H9 (cell line): ENCODE results near the gene OR52I1. TPM values are rescaled to one million over a fixed set of nuclear protein-coding genes. Genes with fewer than 3 reads are reported as not detected.

Experiments used
- DNase-seq: peaks from one replicate; pipeline ENCODE4 v3.0.0-alpha.2; 2017
- H2AFZ ChIP-seq: one replicate; pipeline ENCODE4 v1.6.1; 2013; ENCODE audit warnings: mild to moderate bottlenecking, low read length, control low read depth, moderate library complexity
- H2AK5ac ChIP-seq: 2 replicates; pipeline ENCODE4 v1.6.1; 2013; ENCODE audit warnings: low read length, control low read depth, mixed read lengths; ENCODE audit not compliant: insufficient read length
- H2BK120ac ChIP-seq: one replicate; pipeline ENCODE4 v1.6.1; 2013; ENCODE audit warnings: low read depth, mild to moderate bottlenecking, low read length, control low read depth, inconsistent platforms; ENCODE audit not compliant: poor library complexity, severe bottlenecking
- H2BK12ac ChIP-seq: 2 replicates; pipeline ENCODE4 v1.6.1; 2013; ENCODE audit warnings: low read length, control low read depth, mixed read lengths, low read depth; ENCODE audit not compliant: insufficient read length
- H2BK15ac ChIP-seq: 2 replicates; pipeline ENCODE4 v1.6.1; 2013; ENCODE audit warnings: low read depth, low read length, control low read depth
- H2BK20ac ChIP-seq: one replicate; pipeline ENCODE4 v1.6.1; 2013; ENCODE audit warnings: low read depth, mild to moderate bottlenecking, low read length, control low read depth, inconsistent platforms; ENCODE audit not compliant: poor library complexity, severe bottlenecking
- H2BK5ac ChIP-seq: 2 replicates; pipeline ENCODE4 v1.6.1; 2013; ENCODE audit warnings: low read length, control low read depth, mixed read lengths; ENCODE audit not compliant: insufficient read length
- H3K14ac ChIP-seq: 2 replicates; pipeline ENCODE4 v1.6.1; 2013; ENCODE audit warnings: low read length, control low read depth; ENCODE audit not compliant: insufficient read depth
- H3K18ac ChIP-seq: 2 replicates; pipeline ENCODE4 v1.6.1; 2013; ENCODE audit warnings: low read depth, mild to moderate bottlenecking, mixed read lengths, low read length, control low read depth; ENCODE audit not compliant: insufficient read length
- H3K23ac ChIP-seq: 2 replicates; pipeline ENCODE4 v1.6.1; 2013; ENCODE audit warnings: low read length, control low read depth, mixed read lengths, low read depth; ENCODE audit not compliant: insufficient read length
- H3K23me2 ChIP-seq: 2 replicates; pipeline ENCODE4 v1.6.1; 2013; ENCODE audit warnings: low read depth, mild to moderate bottlenecking, mixed read lengths, low read length, control low read depth; ENCODE audit not compliant: insufficient read length, poor library complexity, severe bottlenecking
- H3K27ac ChIP-seq: 2 replicates; pipeline ENCODE4 v1.5.1; 2013; ENCODE audit warnings: low read length, control low read depth, mixed read lengths, low read depth; ENCODE audit not compliant: insufficient read length
- H3K27me3 ChIP-seq: 2 replicates; pipeline ENCODE4 v1.6.1; 2013; ENCODE audit warnings: low read length, control low read depth, inconsistent platforms; ENCODE audit not compliant: insufficient read depth
- H3K4ac ChIP-seq: 2 replicates; pipeline ENCODE4 v1.6.1; 2013; ENCODE audit warnings: low read depth, mild to moderate bottlenecking, control low read depth, inconsistent platforms, low read length, moderate library complexity
- H3K4me1 ChIP-seq: 2 replicates; pipeline ENCODE4 v1.6.1; 2013; ENCODE audit warnings: low read length, control low read depth, inconsistent platforms; ENCODE audit not compliant: insufficient read depth
- H3K4me2 ChIP-seq: 2 replicates; pipeline ENCODE4 v1.6.1; 2013; ENCODE audit warnings: low read length, control low read depth, mixed read lengths; ENCODE audit not compliant: insufficient read length, insufficient read depth
- H3K56ac ChIP-seq: 2 replicates; pipeline ENCODE4 v1.6.1; 2013; ENCODE audit warnings: low read depth, mild to moderate bottlenecking, mixed read lengths, low read length, control low read depth; ENCODE audit not compliant: insufficient read length
- H3K79me1 ChIP-seq: 2 replicates; pipeline ENCODE4 v1.6.1; 2013; ENCODE audit warnings: low read depth, mild to moderate bottlenecking, moderate library complexity, low read length, control low read depth, inconsistent platforms; ENCODE audit not compliant: insufficient read depth, poor library complexity, severe bottlenecking
- H3K79me2 ChIP-seq: 2 replicates; pipeline ENCODE4 v1.6.1; 2013; ENCODE audit warnings: low read length, control low read depth, inconsistent platforms; ENCODE audit not compliant: insufficient read depth
- H3K9ac ChIP-seq: 2 replicates; pipeline ENCODE4 v1.6.1; 2013; ENCODE audit warnings: low read length, control low read depth, mixed read lengths; ENCODE audit not compliant: insufficient read length; ENCODE audit errors: extremely low read depth
- H3K9me3 ChIP-seq: one replicate; pipeline ENCODE4 v1.6.1; 2013; ENCODE audit warnings: low read depth, low read length, inconsistent platforms; ENCODE audit not compliant: control insufficient read depth
- H3T11ph ChIP-seq: one replicate; pipeline ENCODE4 v1.6.1; 2013; ENCODE audit warnings: mild to moderate bottlenecking, low read length, control low read depth, inconsistent platforms
- H4K20me1 ChIP-seq: one replicate; pipeline ENCODE4 v1.6.1; 2013; ENCODE audit not compliant: control insufficient read depth, insufficient read length, insufficient read depth
- H4K5ac ChIP-seq: 2 replicates; pipeline ENCODE4 v1.6.1; 2013; ENCODE audit warnings: low read depth, mild to moderate bottlenecking, mixed read lengths, low read length, control low read depth; ENCODE audit not compliant: insufficient read length
- H4K8ac ChIP-seq: replicated peaks from 2 replicates; pipeline ENCODE4 v1.6.1; 2013; ENCODE audit warnings: low read length, control low read depth, mixed read lengths, low read depth; ENCODE audit not compliant: insufficient read length
- H4K91ac ChIP-seq: 2 replicates; pipeline ENCODE4 v1.6.1; 2013; ENCODE audit warnings: low read depth, mild to moderate bottlenecking, moderate library complexity, mixed read lengths, low read length, control low read depth; ENCODE audit not compliant: insufficient read length
- H3K27ac Mint-ChIP-seq, 3 experiments: 2 replicates in 2 of 3; 3 replicates in 1 of 3; pipeline ENCODE4 v1.8.0; 2020 to 2021; ENCODE audit warnings: mixed read lengths in 3 of 3, mild to moderate bottlenecking in 1 of 3, moderate library complexity in 1 of 3
- H3K27me3 Mint-ChIP-seq: 2 replicates; pipeline ENCODE4 v1.8.0; 2021; ENCODE audit warnings: low read depth, mild to moderate bottlenecking, moderate library complexity, mixed read lengths
- H3K36me3 Mint-ChIP-seq, 3 experiments: 2 replicates in 2 of 3; 3 replicates in 1 of 3; pipeline ENCODE4 v1.8.0; 2020 to 2021; ENCODE audit warnings: low read depth in 3 of 3, mixed read lengths in 3 of 3; ENCODE audit not compliant: insufficient read depth in 1 of 3
- H3K4me1 Mint-ChIP-seq, 2 experiments: 2 replicates each; pipeline ENCODE4 v1.8.0; 2020; ENCODE audit warnings: mixed read lengths in 2 of 2
- H3K4me3 Mint-ChIP-seq, 2 experiments: 2 replicates in 1 of 2; 3 replicates in 1 of 2; pipeline ENCODE4 v1.8.0; 2020 to 2021; ENCODE audit warnings: mild to moderate bottlenecking in 2 of 2, mixed read lengths in 2 of 2, moderate library complexity in 1 of 2
- H3K9me3 Mint-ChIP-seq, 2 experiments: 2 replicates in 1 of 2; 3 replicates in 1 of 2; pipeline ENCODE4 v1.8.0; 2020; ENCODE audit warnings: mild to moderate bottlenecking in 2 of 2, mixed read lengths in 2 of 2, moderate library complexity in 1 of 2
- WGBS: extraction: QIAGEN DNeasy Blood & Tissue Kit; methylation state at CpG from one replicate; pipeline ENCODE4 v1.1.7; 2013; ENCODE audit warnings: missing lambda C conversion rate, low lambda C conversion rate, mixed read lengths; ENCODE audit not compliant: insufficient read length; ENCODE audit errors: extremely low coverage; 5-methylcytosine and 5-hydroxymethylcytosine counted together
- total RNA-seq: library from RNA; stranded (reverse); gene quantifications from 2 replicates; pipeline ENCODE4 v1.2.1, GENCODE V29; 2021
- TF ChIP-seq, protein P1 (sequence below): fragments of 200-600 bp; sonication (generic); conservative IDR thresholded peaks from 3 replicates; pipeline ENCODE4 v1.8.0; 2021; ENCODE audit warnings: antibody characterized with exemption, mild to moderate bottlenecking

Gene OR52I1
- total RNA-seq, 1 experiment from 2014 or later = not detected

DNA sequence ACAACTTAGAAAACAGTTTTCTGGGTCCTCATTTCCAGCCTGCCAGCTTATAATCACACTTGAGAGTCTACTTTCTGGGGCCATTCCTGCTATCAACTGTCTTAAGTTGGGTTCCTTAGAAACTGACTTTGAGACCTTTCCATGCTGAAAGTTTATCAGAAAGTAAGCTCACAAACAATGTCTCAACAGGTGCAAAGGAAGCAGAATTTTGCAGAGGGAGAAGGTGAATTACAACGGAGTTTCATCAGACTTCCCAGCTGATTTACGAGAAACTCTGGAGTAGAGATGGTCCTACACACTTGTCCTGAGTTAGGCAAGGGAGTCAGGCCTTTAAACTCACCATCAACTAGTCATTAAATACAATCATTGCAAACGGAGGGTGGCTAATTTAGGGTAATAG lies 17.0 kb upstream of the OR52I1 start:
- no peaks in the 10 kb centered on the region for H3K36me3 Mint-ChIP-seq
- Histone ChIP-seq H4K20me1 (no peaks in the 10 kb centered on the region), H2AFZ (no peak overlapping the region), H3K4me2 (no peak overlapping the region), H3K27ac (no peak overlapping the region), H3K79me1 (no peaks in the 10 kb centered on the region), H3K56ac (no peak overlapping the region), H3K4ac (no peak overlapping the region), H3K9ac (no peak overlapping the region), H3T11ph (no peak overlapping the region), H3K14ac (no peak overlapping the region), H2BK120ac (no peak overlapping the region), H4K91ac (no peak overlapping the region), H3K79me2 (no peaks in the 10 kb centered on the region), H4K5ac (no peak overlapping the region), H3K9me3 (no peaks in the 10 kb centered on the region), H3K18ac (no peak overlapping the region), H3K23ac (no peak overlapping the region), H2BK20ac (no peak overlapping the region), H2BK5ac (no peak overlapping the region), H2AK5ac (no peak overlapping the region), H2BK12ac (no peak overlapping the region), H3K4me1 (peaks cover 5% of the 10 kb centered on the region; the same call in 1 of the 2 replicates), H2BK15ac (no peak overlapping the region), H4K8ac (no peak overlapping the region), H3K27me3 (no peaks in the 10 kb centered on the region), H3K23me2 (no peaks in the 10 kb centered on the region)
- H3K9me3 Mint-ChIP-seq = no peaks in the 10 kb centered on the region; a peak in 1 of 5 replicates
- no peak overlapping the region for H3K4me3 Mint-ChIP-seq
- peaks cover 3% of the 10 kb centered on the region; the same call in 1 of the 2 replicates for H3K27me3 Mint-ChIP-seq
- no peak overlapping the region for H3K27ac Mint-ChIP-seq
- H3K4me1 Mint-ChIP-seq = peaks cover 7 to 8% of the 10 kb centered on the region in 2 experiments
- TF ChIP-seq, protein P1, sequence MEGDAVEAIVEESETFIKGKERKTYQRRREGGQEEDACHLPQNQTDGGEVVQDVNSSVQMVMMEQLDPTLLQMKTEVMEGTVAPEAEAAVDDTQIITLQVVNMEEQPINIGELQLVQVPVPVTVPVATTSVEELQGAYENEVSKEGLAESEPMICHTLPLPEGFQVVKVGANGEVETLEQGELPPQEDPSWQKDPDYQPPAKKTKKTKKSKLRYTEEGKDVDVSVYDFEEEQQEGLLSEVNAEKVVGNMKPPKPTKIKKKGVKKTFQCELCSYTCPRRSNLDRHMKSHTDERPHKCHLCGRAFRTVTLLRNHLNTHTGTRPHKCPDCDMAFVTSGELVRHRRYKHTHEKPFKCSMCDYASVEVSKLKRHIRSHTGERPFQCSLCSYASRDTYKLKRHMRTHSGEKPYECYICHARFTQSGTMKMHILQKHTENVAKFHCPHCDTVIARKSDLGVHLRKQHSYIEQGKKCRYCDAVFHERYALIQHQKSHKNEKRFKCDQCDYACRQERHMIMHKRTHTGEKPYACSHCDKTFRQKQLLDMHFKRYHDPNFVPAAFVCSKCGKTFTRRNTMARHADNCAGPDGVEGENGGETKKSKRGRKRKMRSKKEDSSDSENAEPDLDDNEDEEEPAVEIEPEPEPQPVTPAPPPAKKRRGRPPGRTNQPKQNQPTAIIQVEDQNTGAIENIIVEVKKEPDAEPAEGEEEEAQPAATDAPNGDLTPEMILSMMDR = no peak
- WGBS = no CpG with 5 or more reads among the region's 3 CpGs
- DNase-seq = no peak
